ENCODE measurements around the gene IFRD2. TPM values are rescaled to one million over a fixed set of nuclear protein-coding genes. Genes with fewer than 3 reads are reported as not detected.

IFRD2 gene
- total and polyA plus RNA-seq, 2 donors (not counting 1 experiment from before 2014, with no cell fraction given), result 28.1 to 51.0 TPM

GRCh38 chr3:50333744-50334328 lies 41.6 kb upstream of the IFRD2 start:
- Histone ChIP-seq H3K79me2 (ENCODE audit: control insufficient read depth, insufficient read depth, low read length) (peaks cover 73% of the 10 kb centered on the region), H4K20me1 (ENCODE audit: control insufficient read depth, extremely low read depth, insufficient read depth, low read length) (no peaks in the 10 kb centered on the region), H3K4me3 (replicated peaks in 1 of 4; ENCODE audit: control extremely low read depth in 1 of 4, insufficient read depth in 1 of 4, low read depth in 3 of 4, low read length in 4 of 4) (peak overlapping the region in 1 of 4 experiments; percentile 1), H3K4me2 (ENCODE audit: extremely low read depth, insufficient read depth, low read length) (peak overlapping the region; percentile 64), H3K36me3 (ENCODE audit: control insufficient read depth, insufficient read depth, low read length) (peaks cover 23% of the 10 kb centered on the region), H3K9me3 (ENCODE audit: control insufficient read depth, insufficient read depth, low read depth, low read length) (no peaks in the 10 kb centered on the region), H3K27ac (ENCODE audit: insufficient read depth, low read length) (peak overlapping the region; percentile 97), H3K4me1 (ENCODE audit: control insufficient read depth, extremely low read depth, insufficient read depth, low read length) (peaks cover 18% of the 10 kb centered on the region), H2AFZ (ENCODE audit: low read length) (no peak overlapping the region), H3K27me3 (ENCODE audit: control insufficient read depth, insufficient read depth, low read length) (no peaks in the 10 kb centered on the region), H3K9ac (ENCODE audit: insufficient read depth, low read length) (peak overlapping the region; percentile 51)
- no peak for TF ChIP-seq EZH2 (IDR thresholded peaks at IDR 0.05; ENCODE audit: low read length, missing control alignments)
- no peak for TF ChIP-seq CTCF (conservative IDR thresholded peaks at IDR 0.05 in 1 of 2, IDR thresholded peaks at IDR 0.05 in 1 of 2; ENCODE audit: low read depth in 1 of 2, low read length in 2 of 2)
- DNase-seq (ENCODE audit: low read depth in 2 of 2), result peak; percentile 44 to 68

- Histone ChIP-seq H3K27ac (ENCODE audit: insufficient read depth, low read length) (no peak overlapping the region), H3K27me3 (ENCODE audit: control insufficient read depth, insufficient read depth, low read length) (no peaks in the 10 kb centered on the region), H2AFZ (ENCODE audit: low read length) (no peak overlapping the region), H3K79me2 (ENCODE audit: control insufficient read depth, insufficient read depth, low read length) (peaks cover 69% of the 10 kb centered on the region), H3K36me3 (ENCODE audit: control insufficient read depth, insufficient read depth, low read length) (peaks cover 23% of the 10 kb centered on the region), H3K4me3 (replicated peaks in 1 of 4; ENCODE audit: control extremely low read depth in 1 of 4, insufficient read depth in 1 of 4, low read depth in 3 of 4, low read length in 4 of 4) (no peak overlapping the region), H3K9ac (ENCODE audit: insufficient read depth, low read length) (no peak overlapping the region), H4K20me1 (ENCODE audit: control insufficient read depth, extremely low read depth, insufficient read depth, low read length) (no peaks in the 10 kb centered on the region), H3K9me3 (ENCODE audit: control insufficient read depth, insufficient read depth, low read depth, low read length) (no peaks in the 10 kb centered on the region), H3K4me1 (ENCODE audit: control insufficient read depth, extremely low read depth, insufficient read depth, low read length) (peaks cover 20% of the 10 kb centered on the region), H3K4me2 (ENCODE audit: extremely low read depth, insufficient read depth, low read length) (no peak overlapping the region)
- TF ChIP-seq CTCF (conservative IDR thresholded peaks at IDR 0.05 in 1 of 2, IDR thresholded peaks at IDR 0.05 in 1 of 2; ENCODE audit: low read depth in 1 of 2, low read length in 2 of 2) (no peak), EZH2 (IDR thresholded peaks at IDR 0.05; ENCODE audit: low read length, missing control alignments) (no peak)
- DNase-seq (ENCODE audit: low read depth in 2 of 2), result no peak
Observed at GRCh38 chr3:50331364-50331907, 39.2 kb upstream of the IFRD2 start.

- Histone ChIP-seq H4K20me1 (ENCODE audit: control insufficient read depth, extremely low read depth, insufficient read depth, low read length) (no peaks in the 10 kb centered on the region), H3K4me2 (ENCODE audit: extremely low read depth, insufficient read depth, low read length) (no peak overlapping the region), H3K4me3 (replicated peaks in 1 of 4; ENCODE audit: control extremely low read depth in 1 of 4, insufficient read depth in 1 of 4, low read depth in 3 of 4, low read length in 4 of 4) (no peak overlapping the region), H2AFZ (ENCODE audit: low read length) (no peak overlapping the region), H3K4me1 (ENCODE audit: control insufficient read depth, extremely low read depth, insufficient read depth, low read length) (peaks cover 19% of the 10 kb centered on the region), H3K36me3 (ENCODE audit: control insufficient read depth, insufficient read depth, low read length) (peaks cover 25% of the 10 kb centered on the region), H3K9ac (ENCODE audit: insufficient read depth, low read length) (no peak overlapping the region), H3K27me3 (ENCODE audit: control insufficient read depth, insufficient read depth, low read length) (no peaks in the 10 kb centered on the region), H3K27ac (ENCODE audit: insufficient read depth, low read length) (no peak overlapping the region), H3K79me2 (ENCODE audit: control insufficient read depth, insufficient read depth, low read length) (peaks cover 57% of the 10 kb centered on the region), H3K9me3 (ENCODE audit: control insufficient read depth, insufficient read depth, low read depth, low read length) (no peaks in the 10 kb centered on the region)
- no peak for TF ChIP-seq CTCF (conservative IDR thresholded peaks at IDR 0.05 in 1 of 2, IDR thresholded peaks at IDR 0.05 in 1 of 2; ENCODE audit: low read depth in 1 of 2, low read length in 2 of 2)
- TF ChIP-seq EZH2 (IDR thresholded peaks at IDR 0.05; ENCODE audit: low read length, missing control alignments), result no peak
- DNase-seq (ENCODE audit: low read depth in 2 of 2), result no peak
Observed at GRCh38 chr3:50330330-50330729, 38.1 kb upstream of the IFRD2 start.
